HepG2 (cell line): ENCODE data around the gene CCDC142. TPM values are rescaled to one million over a fixed set of nuclear protein-coding genes. Genes with fewer than 3 reads are reported as not detected.

ENCODE experiments used
- ERF ChIP-seq: IDR thresholded peaks from 2 replicates; pipeline ENCODE4 v1.6.1; 2018; ENCODE audit warnings: missing biosample characterization, missing genetic modification reagents
- ETS1 ChIP-seq: sonication (generic); formaldehyde crosslinking; IDR thresholded peaks from 2 replicates; pipeline ENCODE4 v1.4.0; 2020; ENCODE audit warnings: missing genetic modification reagents
- FOXA3 ChIP-seq: IDR thresholded peaks from 2 replicates; pipeline ENCODE4 v1.6.1; 2016; ENCODE audit warnings: missing genetic modification reagents, missing compliant biosample characterization
- HNRNPK ChIP-seq: fragments of 200-400 bp; formaldehyde crosslinking; IDR thresholded peaks from 2 replicates; pipeline ENCODE4 v1.6.1; 2018; ENCODE audit warnings: low read length, low read depth, moderate library complexity, mild to moderate bottlenecking; ENCODE audit not compliant: poor library complexity, severe bottlenecking
- MAZ ChIP-seq, 2 experiments: sonication (generic) in 1 of 2; formaldehyde crosslinking in 1 of 2; IDR thresholded peaks; 2 replicates each; pipeline versions ENCODE4 v1.5.0 to v1.6.1; 2012 to 2020; ENCODE audit warnings: low read depth in 2 of 2, mild to moderate bottlenecking in 2 of 2, borderline replicate concordance in 1 of 2, improper control_type of control experiment in 1 of 2, low read length in 1 of 2, missing genetic modification reagents in 1 of 2, moderate library complexity in 1 of 2
- RAD21 ChIP-seq: fragments of 450-650 bp; formaldehyde crosslinking; IDR thresholded peaks from 2 replicates; pipeline ENCODE4 v1.5.0; 2020; ENCODE audit warnings: mild to moderate bottlenecking
- SIX4 ChIP-seq: sonication (generic); formaldehyde crosslinking; IDR thresholded peaks from 2 replicates; pipeline ENCODE4 v1.4.0; 2020; ENCODE audit warnings: missing genetic modification reagents
- SRSF4 ChIP-seq: fragments of 200-400 bp; formaldehyde crosslinking; IDR thresholded peaks from one replicate; pipeline ENCODE4 v1.6.1; 2018; ENCODE audit warnings: mild to moderate bottlenecking, low read depth, low read length, moderate library complexity; ENCODE audit not compliant: poor library complexity, severe bottlenecking
- TAF1 ChIP-seq: sonication (generic); formaldehyde crosslinking; IDR thresholded peaks from 2 replicates; pipeline ENCODE4 v1.4.0; 2020; ENCODE audit warnings: missing genetic modification reagents
- ZHX1 ChIP-seq: sonication (generic); formaldehyde crosslinking; IDR thresholded peaks from 2 replicates; pipeline ENCODE4 v1.8.1; 2022; ENCODE audit warnings: low read depth, mild to moderate bottlenecking, missing genetic modification reagents
- ZMAT5 ChIP-seq: sonication (generic); formaldehyde crosslinking; IDR thresholded peaks from 2 replicates; pipeline ENCODE4 v1.5.0; 2020; ENCODE audit warnings: mild to moderate bottlenecking, low read depth, missing genetic modification reagents, borderline replicate concordance
- ZNF24 ChIP-seq: fragments of 450-650 bp; IDR thresholded peaks from 2 replicates; pipeline ENCODE4 v1.6.1; 2017; ENCODE audit warnings: antibody characterized with exemption, mild to moderate bottlenecking
- ZNF331 ChIP-seq: sonication (generic); formaldehyde crosslinking; IDR thresholded peaks from 2 replicates; pipeline ENCODE4 v1.4.0; 2020; ENCODE audit warnings: missing genetic modification reagents
- ZNF33A ChIP-seq: sonication (generic); formaldehyde crosslinking; IDR thresholded peaks from 2 replicates; pipeline ENCODE4 v1.5.1; 2020; ENCODE audit warnings: missing genetic modification reagents, mild to moderate bottlenecking, moderate library complexity, borderline replicate concordance
- ZNF572 ChIP-seq: sonication (generic); formaldehyde crosslinking; IDR thresholded peaks from 2 replicates; pipeline ENCODE4 v1.5.1; 2020; ENCODE audit warnings: mild to moderate bottlenecking, missing genetic modification reagents
- ZNF598 ChIP-seq: sonication (generic); formaldehyde crosslinking; IDR thresholded peaks from 2 replicates; pipeline ENCODE4 v1.5.1; 2020; ENCODE audit warnings: mild to moderate bottlenecking, missing genetic modification reagents, borderline replicate concordance
- ZNF646 ChIP-seq: sonication (generic); formaldehyde crosslinking; IDR thresholded peaks from 2 replicates; pipeline ENCODE4 v1.9.0; 2021; ENCODE audit warnings: mild to moderate bottlenecking, missing genetic modification reagents
- polyA plus RNA-seq, 8 experiments: library from polyadenylated mRNA; depleted of rRNA in 3 of 8; stranded (reverse) in 7 of 8; unstranded in 1 of 8; fragments of >200 nt; fragmentation: Illumina TruSeq in 4 of 8; extraction: Trizol in 4 of 8; gene quantifications; 2 replicates each; pipeline versions ENCODE4 v1.2.1 to v1.2.3, GENCODE V29; 2011 to 2016; ENCODE audit warnings: low read depth in 4 of 8, missing spikeins in 1 of 8, mixed read lengths in 1 of 8; ENCODE audit not compliant: insufficient read depth in 1 of 8
- total RNA-seq, 5 experiments: library from RNA; depleted of rRNA; stranded (reverse); fragments of >200 nt; fragmentation: Illumina TruSeq; extraction: Trizol; gene quantifications; 2 replicates each; pipeline ENCODE4 v1.2.3, GENCODE V29; 2016; ENCODE audit warnings: low read depth in 1 of 5

CCDC142 gene
- total and polyA plus RNA-seq, 2 of the 13 experiments (the other 11 are each of a cell fraction or from before 2014, with no cell fraction given), result 14.7 to 30.4 TPM

GRCh38 chr2:74441690-74442482, 40.9 kb downstream of the CCDC142 start, which contains the start of gene RTKN (continued):
- TF ChIP-seq SIX4 (CRISPR knock-in tag) (peak; percentile 53; the same call in 1 of the 2 replicates), MAZ (IDR thresholded peaks at IDR 0.05; ENCODE audit: borderline replicate concordance, low read depth, low read length) (no peak), MAZ (CRISPR knock-in tag; IDR thresholded peaks at IDR 0.05; ENCODE audit: low read depth) (peak; percentile 89), ZMAT5 (no peak), ZNF646 (0 out of 2 replicates have a peak, but pooled peaks have one; percentile 0), ZNF24 (0 out of 2 replicates have a peak, but pooled peaks have one; percentile 7), ZNF572 (CRISPR knock-in tag) (no peak; the same call in 1 of the 2 replicates), ZNF331 (CRISPR knock-in tag) (peak; percentile 68; the same call in 1 of the 2 replicates), TAF1 (CRISPR knock-in tag) (peak; percentile 88), ERF (CRISPR knock-in tag) (peak; percentile 81; the same call in 1 of the 2 replicates), FOXA3 (CRISPR knock-in tag) (peak; percentile 67; the same call in 1 of the 2 replicates), ETS1 (CRISPR knock-in tag) (peak; percentile 66; the same call in 1 of the 2 replicates), ZHX1 (no peak), ZNF33A (CRISPR knock-in tag) (no peak; the same call in none of the 2 replicates), SRSF4 (no peak), HNRNPK (peak; percentile 90), RAD21 (0 out of 2 replicates have a peak, but pooled peaks have one; percentile 23), ZNF598 (CRISPR knock-in tag) (peak; percentile 79)
